HG03039 (cell line): Measurements from ENCODE around the gene LAMA5.

Source experiments
- ATAC-seq: cut with Tn5 transposase; IDR thresholded peaks from one replicate; pipeline ENCODE4 v1.9.1; 2021; ENCODE audit warnings: mild to moderate bottlenecking, moderate library complexity; ENCODE audit not compliant: unreplicated experiment

Gene LAMA5

DNA sequence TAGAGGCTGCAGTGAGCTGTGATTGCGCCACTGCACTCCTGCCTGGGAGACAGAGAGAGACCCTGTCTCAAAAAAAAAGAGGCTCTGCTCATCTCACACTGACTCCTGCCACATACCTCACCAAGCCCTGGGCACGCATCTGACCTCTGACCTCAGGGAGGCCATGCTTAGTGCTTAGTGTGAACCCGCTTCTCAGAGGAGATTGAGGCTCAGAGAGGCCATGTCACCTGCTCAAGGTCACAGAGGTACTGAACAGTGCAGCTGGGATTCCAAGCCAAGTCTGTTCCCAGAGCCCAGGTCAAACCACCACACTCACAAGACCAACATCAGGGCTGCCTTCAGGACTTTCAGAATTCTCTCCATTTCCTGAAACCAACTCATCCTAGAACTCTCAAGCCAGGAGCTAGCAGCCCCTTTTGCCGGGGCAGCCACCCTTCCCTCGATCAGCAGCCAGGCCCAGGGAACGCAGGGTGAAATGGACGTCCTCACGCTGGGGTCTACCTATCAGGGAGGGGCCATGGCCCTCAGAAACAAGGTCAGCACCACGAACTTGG, 37.1 kb upstream of the LAMA5 start:
- ATAC-seq = no peak

DNA sequence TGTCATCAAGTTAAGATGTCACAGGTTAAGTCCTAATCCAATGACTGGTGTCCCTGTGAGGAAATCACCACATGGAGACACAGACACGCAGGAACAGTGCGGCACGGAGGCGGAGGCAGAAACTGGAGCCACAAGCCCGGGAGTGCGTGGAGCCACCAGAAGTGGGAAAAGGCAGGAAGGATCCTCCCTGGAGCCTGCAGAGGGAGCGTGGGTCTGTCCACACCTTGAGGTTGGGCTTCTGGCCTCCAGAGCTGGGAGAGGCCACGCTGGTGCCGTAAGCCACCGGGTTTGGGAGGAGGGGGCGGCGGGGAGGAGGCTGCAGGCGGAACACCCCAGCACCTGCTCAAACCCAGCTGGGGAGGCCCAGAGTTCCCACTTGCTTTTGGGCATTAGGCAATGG, 36.2 kb upstream of the LAMA5 start:
- no peak for ATAC-seq

DNA sequence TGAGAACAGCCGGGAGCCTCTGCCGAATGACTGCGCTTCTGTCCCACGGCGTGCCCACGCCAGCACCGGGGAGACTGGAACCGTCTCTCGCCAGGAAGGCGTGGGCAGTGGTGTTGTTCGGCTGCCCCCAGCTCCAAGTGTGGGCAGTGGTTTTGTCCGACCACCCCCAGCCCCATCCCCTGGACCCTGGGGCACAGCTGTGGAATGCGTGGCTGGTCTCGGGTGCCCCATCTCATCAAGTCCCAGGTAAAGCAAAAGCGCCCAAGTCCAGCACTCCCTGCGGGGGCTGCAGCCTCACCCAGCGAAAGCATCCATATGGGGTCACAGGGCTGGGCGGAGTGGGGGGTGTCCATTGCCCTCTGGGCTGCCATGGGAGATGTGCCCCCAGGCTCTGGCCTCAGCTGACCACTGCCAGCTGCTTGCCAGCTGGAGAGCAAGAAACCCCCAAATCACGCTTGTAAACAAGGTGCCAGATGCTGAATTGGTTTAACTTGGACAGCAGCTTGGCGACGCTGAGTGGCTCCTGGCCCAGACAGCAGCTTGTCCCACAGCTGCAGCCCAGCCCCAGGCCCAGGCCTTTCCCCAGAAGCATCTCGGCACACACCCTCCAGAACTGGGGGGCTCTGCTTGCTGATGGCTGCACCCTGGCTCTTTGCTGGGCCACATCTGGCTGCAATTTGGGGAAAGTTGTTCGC, 35.5 kb upstream of the LAMA5 start:
- ATAC-seq = no peak

DNA sequence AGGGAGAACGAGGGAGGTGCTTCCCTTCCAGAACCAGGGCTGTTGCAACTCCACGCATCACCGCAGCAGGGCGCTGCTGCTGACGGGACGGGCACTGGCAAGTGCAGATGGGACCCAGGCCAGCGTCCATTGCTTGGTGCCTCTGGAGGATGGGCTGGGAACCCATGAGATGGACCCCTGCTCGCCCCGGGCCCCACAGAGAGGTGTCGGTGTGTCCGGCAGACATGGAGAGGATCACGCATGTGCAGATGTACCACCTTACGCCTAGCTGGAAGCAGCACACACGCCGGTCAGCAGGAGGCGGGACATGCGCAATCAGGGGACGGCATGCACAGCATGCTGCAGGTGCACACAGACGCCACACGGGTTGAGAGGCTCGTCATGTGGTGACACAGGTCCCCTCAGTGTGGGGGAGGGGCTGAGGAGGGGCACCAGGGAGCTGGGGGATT, 34.2 kb upstream of the LAMA5 start:
- no peak for ATAC-seq

DNA sequence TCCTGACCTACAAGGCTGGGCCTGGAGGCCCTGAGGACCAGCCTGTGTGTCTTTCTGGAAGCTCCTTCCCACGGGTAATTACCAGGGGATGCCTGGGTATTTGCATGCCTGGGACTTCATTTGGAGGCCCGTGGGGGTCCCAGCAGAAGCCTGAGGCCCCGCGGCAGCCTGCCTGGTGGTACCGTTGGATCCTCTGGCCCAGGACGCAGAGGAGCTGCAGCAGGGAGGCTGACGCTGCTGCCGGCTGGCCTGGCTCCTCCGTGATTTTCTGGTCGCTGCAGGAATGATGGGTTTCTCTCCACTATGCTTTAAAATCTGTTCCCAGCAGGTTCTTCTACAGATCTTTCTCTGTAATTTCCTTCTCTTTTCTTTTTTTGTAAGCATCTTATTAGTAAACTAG, 33.4 kb upstream of the LAMA5 start:
- no peak for ATAC-seq

DNA sequence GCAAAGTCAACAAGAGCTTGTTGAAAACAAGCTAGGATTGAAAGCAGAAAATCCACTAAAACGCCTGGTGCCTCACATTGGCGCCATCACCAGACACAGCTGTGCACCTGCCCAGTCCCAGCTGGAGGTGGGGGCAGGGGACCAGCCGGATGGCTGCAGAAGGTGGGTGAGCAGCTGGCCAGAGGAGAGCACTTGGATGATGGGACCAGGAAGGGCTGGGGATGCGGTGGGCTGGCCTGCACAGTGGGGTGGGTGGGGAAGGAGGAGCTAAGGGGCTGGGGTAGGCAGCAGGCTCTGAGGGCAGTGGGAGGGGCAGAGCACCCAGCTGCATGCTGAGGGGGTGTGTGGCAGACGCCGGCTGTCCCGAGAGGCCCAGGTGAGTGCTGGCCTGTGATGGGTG, 32.9 kb upstream of the LAMA5 start:
- no peak for ATAC-seq

DNA sequence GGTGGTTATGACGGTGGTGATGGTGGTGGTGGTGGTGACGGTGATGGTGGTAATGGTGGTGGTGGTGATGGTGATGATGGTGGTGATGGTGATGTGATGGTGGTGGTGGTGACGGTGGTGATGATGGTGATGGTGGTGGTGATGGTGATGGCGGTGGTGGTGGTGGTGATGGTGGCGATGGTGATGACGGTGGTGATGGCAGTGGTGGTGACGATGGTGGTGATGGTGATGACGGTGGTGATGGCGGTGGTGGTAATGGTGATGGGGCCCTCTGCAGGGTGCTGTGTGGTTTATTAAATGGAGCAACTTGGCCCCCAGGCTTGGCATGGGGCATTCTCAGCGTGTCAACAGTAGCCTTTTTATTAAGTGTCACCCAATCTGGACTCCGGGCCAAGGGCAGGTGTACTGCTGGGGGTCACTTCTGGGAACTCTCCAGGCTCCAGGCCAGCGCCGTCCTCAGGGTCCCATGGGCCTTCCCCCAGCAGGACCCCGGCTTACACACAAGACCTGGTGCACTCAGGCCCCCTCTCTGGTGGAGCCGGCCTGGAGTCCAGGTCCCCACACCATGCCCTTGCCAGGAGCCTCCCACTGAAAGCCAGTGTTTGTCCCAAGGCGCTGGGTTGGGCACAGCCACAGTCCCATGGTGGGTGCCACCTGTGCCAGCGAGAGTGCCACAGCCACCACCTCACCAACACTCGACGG, 31.2 kb upstream of the LAMA5 start:
- ATAC-seq = no peak

DNA sequence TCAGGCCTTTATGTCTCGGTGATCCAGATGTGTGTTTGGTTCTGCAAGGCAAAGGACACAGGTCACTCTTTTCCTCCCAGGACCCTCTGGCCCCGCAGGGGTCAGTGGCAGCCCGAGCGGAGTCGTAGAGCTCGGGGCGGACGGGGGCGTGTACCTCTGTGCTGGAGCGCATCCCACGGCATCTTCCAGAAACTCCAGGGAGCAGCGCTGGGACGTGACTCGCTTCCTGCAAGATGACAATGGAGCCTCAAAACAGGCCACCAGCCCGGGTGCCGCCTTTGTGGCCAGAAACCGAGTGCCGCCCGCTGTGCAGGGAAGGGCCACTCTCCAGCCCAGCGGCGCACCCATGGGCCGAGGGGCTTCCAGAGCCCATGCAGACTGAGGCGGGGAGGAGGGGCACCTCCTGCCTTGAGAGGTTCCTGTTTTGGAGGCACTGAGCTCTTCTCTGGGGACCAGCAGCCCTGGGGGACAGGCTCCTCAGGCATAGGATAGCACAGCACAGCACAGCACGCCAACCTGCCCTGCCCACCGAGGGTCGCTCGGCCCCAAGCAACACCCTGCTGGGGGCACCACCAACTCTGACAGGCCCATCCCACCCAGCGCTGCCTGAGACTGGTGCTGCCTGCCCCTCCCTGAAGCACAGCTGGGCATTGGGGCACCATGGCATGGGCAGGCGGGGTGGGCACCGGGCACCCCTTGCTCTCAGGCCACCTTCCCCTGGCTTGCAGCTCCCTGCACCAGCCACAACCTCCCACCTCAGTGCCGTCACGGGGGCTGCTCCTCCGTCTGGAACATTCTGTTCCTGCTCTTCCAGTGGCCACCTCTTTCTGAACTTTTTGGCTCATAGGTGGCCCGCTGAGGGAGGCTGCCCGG, 29.5 kb upstream of the LAMA5 start:
- ATAC-seq = no peak

DNA sequence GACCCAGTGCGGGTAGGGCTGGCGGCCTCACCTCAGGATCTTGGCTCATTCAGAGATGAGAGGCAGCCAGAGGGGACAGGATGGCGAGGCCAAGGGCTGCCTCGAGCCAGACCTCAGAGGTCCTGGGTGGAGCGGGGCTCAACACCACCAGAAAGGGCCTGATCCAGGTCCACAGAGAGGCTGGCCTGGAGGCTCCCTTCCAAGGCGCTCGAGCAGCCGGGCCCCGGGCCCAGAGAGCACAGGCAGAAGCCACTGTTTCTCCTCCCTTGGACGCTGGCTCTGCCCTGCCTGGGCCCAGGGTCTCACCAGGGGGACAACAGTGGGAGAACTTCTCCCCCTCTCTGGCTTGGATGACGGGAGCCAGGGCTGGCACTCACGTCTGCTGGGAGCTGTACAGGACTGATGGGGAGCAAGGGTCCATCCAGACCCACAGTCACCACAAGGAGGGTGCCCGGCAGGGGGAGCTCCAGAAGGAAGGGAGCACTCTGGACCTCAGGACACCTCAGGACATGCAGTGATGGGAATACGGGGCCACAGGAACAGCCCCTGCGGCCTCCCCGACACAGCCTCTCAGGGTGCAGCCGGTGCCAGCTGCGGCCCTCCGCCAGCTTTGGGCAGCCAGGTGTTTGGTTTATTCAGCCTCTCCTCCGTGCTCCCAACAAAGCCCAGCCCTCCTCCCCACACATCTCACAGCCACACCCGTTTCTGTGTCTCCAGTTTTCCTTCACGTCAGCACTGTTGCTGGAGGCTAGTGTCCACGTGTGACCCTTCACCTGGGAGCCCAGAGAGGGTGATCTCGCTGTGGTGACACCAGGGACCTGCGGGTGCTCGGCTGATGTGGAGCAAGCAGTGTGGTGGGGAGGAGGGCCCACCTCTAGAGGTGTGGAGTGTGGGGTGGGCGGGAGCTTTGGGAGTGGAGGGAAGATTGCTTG, 28.5 kb upstream of the LAMA5 start:
- no peak for ATAC-seq

DNA sequence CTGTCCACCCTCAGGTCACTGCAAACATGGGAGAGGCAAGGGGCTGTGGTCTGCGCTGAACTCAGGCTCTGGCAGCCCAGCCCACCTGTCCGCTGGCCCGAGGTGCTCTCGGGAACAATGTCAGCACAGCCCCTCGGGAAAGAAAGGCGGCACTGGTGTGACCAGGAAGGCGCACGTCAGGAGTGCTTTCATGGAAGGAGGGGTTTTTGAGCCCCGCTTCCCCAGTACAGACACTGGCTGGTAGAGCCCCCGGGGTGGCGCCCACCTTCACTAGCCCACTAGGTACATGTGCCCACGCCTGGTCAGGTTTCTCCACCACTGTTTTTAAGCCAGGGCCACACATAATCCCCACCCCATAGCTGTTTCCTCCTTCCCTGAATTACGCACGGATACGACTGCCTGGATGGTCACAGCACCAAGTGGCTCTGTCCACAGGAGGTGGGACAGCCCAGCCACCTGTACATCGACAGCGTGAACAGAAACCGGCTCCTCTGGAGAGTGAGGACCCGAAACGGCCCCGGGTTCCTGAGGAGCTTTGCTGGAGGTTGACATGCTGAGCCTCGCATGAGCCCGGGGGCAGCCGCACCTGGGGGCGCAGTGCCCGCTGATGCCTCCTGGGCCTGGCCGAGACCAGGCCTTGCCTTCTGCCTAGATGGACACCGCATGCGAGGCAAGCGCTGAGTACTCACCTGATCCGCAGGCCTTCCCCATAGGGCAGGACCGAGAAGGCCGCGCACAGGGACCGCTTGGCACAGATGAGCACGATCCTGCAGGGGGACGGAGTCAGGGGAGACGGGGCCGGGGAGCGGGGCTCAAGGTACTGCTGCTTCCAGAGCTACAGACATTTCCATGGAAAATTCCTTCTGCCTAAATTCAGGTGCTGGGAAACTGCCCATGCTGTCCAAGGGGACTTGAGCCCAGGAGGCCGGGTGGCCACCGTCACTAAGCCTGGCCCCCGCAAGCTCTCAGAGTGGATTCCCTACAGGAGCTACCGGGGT, 27.4 kb upstream of the LAMA5 start:
- ATAC-seq = no peak

DNA sequence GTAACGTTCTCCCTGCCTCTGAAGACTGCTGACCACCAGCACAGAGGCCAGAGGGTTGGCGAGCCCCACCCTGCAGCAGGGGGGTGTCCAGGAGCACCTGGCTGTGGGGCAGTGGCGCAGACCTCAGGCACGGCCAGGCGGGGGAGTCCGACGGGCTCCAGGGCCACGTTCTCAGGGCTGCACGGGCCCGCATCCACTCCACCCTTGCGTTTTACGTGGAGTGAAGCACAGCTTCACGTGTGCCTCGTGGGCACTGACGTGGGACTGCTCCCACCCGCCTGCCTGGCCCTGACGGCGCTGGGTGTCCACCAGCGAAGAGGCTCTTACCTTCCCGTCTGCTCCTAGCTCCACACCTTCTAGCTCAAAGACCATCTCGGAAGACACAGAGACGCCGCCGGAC, 26.7 kb upstream of the LAMA5 start:
- ATAC-seq = no peak

DNA sequence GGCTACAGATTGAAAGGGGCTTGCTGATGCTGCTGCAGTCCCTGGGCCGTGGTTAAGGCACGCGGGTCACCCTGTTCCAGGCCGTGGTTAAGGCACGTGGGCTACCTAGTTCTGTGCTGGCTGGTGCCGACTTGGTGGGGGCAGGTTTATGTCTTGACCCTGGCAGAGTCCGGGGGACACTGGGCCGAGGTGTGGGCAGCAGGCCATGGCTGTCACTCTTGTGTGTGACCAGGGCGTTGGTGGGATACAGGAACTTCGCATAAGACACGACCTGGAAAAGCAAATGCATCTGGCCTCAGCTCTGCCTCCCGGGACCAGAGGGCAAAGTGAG, 26.2 kb upstream of the LAMA5 start:
- no peak for ATAC-seq

DNA sequence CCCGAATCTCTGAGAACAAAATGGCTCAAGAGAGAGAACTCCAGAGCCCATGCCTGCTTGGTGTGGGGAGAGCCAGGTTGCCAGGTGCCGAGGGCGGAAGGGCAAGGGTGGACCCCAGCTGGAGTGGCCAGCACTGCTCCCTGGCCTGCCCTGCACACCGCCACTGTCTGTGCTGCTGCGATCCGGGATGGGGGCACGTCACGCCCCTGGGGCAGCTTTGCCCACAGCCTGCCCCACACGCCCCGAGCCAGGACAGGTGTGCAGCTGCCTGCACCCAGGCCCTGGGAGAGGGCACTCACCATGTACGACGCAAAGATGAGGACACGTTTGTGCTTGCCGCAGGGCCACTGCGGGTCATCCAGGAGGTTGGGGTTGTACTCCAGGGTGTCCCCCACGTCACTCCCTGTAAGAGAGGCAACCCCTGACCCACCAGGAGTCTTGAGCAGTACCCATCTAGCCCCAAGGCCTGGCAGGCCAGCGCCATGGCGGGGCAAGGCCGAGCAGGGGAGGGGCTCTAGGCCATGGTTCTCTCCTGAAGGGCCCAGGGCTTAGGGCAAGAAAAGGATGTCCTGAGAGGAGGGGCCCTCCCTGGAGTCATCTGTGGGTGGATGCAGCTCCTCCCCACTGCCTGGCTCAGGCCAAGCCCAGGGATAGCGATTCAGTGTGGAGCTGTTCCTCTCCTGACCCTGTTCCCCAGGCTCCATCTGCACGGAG, 25.7 kb upstream of the LAMA5 start:
- no peak for ATAC-seq

DNA sequence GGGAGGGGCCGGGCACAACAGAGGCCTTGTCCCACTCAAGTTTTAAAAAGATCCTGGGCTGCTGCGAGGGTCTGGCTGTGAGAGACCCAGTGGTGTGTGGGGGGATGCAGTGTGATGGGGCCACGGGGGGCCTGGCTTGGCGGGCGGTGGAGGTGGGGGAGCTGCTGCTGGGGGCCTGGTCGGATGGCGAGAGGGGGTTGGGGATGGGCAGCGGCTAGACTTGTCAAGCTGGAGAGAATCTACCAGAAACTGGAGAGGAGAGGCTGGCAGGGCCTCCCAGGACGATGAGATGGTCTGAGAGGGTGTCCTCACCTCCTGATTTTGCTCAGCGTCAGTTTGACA, 24.9 kb upstream of the LAMA5 start:
- ATAC-seq = no peak

DNA sequence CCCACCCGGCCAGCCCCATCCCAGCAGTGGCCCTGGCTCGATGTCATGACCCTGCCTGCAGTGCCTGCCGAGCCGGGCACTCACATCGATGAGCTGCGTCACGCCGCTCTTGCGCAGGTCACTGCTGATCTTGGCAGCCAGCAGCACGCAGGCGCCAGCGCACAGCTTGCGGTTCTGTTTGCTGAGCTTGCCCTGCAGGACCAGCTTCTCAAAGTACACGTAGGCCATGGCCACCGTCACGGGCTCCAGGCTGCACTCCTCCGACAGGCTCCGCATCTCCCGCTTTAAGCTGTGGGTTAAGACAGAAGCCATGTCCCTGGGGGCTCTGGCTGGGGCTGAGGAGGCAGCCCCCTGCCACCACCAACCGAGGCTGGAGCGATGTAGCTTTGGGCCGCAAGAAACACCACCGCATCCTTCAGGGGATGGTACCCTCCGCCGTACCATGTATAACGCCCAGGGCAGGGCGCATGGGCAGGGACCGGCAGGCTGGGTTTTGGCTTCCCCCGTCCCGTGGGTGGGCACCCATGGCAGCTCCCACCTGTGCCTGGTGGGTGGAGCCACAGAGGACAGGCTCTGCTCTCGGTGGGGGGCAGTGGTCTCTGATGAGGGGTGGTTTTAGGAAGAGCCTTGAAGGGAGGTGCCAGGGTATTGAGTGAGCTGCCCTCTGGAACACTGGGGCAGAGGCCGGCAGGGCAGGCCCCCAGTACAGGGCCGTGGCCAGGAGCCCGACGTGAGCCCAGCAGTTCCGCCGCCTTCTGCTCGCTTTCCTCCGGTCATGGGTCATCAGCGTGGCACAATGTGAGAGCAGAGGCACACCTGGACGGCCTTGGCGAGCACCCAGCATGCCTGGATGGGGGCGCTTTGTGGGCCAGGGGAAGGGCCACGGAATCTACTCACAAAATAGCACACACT, 24.3 kb upstream of the LAMA5 start:
- no peak for ATAC-seq

DNA sequence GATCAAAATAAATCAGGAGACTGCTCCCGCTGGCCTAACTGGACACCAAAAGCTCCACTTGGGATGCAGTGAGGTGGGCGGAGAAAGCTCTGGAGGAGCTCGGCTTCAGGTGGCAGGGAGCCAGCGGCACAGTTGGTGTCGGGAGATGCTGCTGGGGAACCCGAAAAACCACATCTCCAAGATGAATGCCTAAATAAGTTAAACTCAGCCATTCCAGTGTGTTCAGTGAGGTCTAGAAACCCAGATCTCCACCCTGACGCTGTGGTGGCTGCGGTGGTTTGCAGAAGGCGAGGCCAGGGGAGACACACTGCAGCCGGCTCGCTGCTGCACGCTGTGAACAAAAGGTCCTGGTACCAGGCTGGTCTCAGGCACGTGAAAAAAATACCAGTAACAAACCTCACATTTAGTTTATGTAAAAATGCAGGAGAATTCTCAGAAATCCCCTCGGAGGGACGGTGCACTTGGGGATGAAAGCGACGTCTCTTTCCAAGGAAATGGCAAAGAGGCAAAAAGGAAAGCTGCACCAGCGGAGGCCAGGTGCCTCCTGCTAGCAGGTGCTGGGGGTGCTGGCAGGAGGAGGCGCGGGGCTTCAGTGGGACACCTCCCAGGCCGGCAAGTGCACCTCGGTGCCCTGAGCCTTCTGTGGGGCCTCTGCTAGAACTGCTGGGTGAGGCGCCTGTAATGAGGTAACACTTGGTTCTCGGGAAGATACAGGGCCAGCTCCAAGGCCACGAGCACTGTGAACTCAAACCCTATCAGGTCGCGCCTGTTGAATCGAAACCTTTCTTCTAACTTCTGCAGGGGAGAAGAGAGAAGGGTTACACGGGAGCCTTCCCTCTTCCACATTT, 23.4 kb upstream of the LAMA5 start:
- ATAC-seq = no peak

DNA sequence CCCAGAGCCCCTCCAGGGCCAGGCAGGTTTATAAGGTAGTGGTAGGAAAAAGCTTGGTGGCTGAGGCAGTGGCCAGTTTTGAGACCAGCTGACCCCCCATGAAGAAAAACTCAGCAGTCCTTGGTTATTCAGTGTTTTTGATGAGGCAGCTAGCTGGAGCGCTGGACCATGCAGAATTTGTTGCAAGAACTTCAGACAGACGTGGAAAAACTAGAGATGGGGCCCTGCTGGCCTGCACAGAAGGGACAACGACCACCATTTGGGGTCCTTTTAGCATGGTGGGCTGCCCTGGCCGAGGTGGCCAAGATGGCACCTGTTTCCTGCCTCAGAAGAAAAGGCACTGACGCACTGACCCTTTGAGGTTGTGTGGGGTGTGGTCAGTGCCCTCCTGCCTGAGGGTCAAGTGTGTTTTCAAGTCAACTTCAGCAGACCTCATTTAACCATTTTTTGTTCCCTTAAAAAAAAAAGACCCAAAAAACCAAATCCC, 22.5 kb upstream of the LAMA5 start:
- ATAC-seq = no peak
